Hepatocyte (in vitro differentiated cells): ENCODE measurements around the gene TRIP12. TPM values are rescaled to one million over a fixed set of nuclear protein-coding genes. Genes with fewer than 3 reads are reported as not detected.

ENCODE experiments used
- DNase-seq: peaks from one replicate; pipeline ENCODE4 v3.0.0-alpha.2; 2016; ENCODE audit warnings: low spot score
- H2AFZ ChIP-seq: fragments of 200-600 bp; sonication (generic); 2 replicates; pipeline ENCODE4 v1.6.0; 2016; ENCODE audit warnings: antibody characterized with exemption, mild to moderate bottlenecking
- H3K27ac ChIP-seq: fragments of 200-600 bp; sonication (generic); 2 replicates; pipeline ENCODE4 v1.5.1; 2016; ENCODE audit warnings: mild to moderate bottlenecking
- H3K27me3 ChIP-seq: fragments of 200-600 bp; sonication (generic); 2 replicates; pipeline ENCODE4 v1.6.1; 2016
- H3K36me3 ChIP-seq: fragments of 200-600 bp; sonication (generic); replicated peaks from 2 replicates; pipeline ENCODE4 v1.5.1; 2016; ENCODE audit warnings: low read depth; ENCODE audit not compliant: insufficient read depth
- H3K4me1 ChIP-seq: fragments of 200-600 bp; sonication (generic); 2 replicates; pipeline ENCODE4 v1.5.1; 2016; ENCODE audit warnings: mild to moderate bottlenecking, moderate library complexity; ENCODE audit not compliant: insufficient read depth
- H3K4me2 ChIP-seq: fragments of 200-600 bp; sonication (generic); 2 replicates; pipeline ENCODE4 v1.6.0; 2016
- H3K4me3 ChIP-seq: fragments of 200-600 bp; sonication (generic); 2 replicates; pipeline ENCODE4 v1.5.1; 2016; ENCODE audit warnings: mild to moderate bottlenecking
- H3K79me2 ChIP-seq: fragments of 200-600 bp; sonication (generic); 2 replicates; pipeline ENCODE4 v1.6.0; 2017; ENCODE audit warnings: mild to moderate bottlenecking
- H3K9me2 ChIP-seq: fragments of 200-600 bp; sonication (generic); replicated peaks from 2 replicates; pipeline ENCODE4 v1.6.0; 2017; ENCODE audit warnings: mild to moderate bottlenecking; ENCODE audit not compliant: insufficient read depth
- H3K9me3 ChIP-seq: fragments of 200-600 bp; sonication (generic); 2 replicates; pipeline ENCODE4 v1.5.1; 2016; ENCODE audit warnings: low read depth, mild to moderate bottlenecking
- H4K20me1 ChIP-seq: fragments of 200-600 bp; sonication (generic); 2 replicates; pipeline ENCODE4 v1.6.0; 2016; ENCODE audit warnings: mild to moderate bottlenecking; ENCODE audit not compliant: insufficient read depth, poor library complexity, severe bottlenecking
- EZH2 ChIP-seq: fragments of 200-600 bp; sonication (generic); IDR thresholded peaks from 2 replicates; pipeline ENCODE4 v1.6.1; 2016; ENCODE audit warnings: antibody characterized with exemption, mild to moderate bottlenecking, borderline replicate concordance
- EZH2phosphoT487 ChIP-seq: fragments of 200-600 bp; sonication (generic); IDR thresholded peaks from one replicate; pipeline ENCODE4 v1.6.1; 2018; ENCODE audit warnings: antibody characterized with exemption, mild to moderate bottlenecking, low read depth, moderate library complexity; ENCODE audit not compliant: unreplicated experiment, severe bottlenecking
- WGBS: methylation state at CpG from one replicate; pipeline ENCODE4 v1.1.6; 2016; ENCODE audit warnings: low lambda C conversion rate; ENCODE audit errors: missing lambda C conversion rate; 5-methylcytosine and 5-hydroxymethylcytosine counted together
- polyA plus RNA-seq: library from polyadenylated mRNA; unstranded; fragments of >200 nt; fragmentation: Nextera tagmentation; extraction: Ambion mirVana; gene quantifications from 2 replicates; pipeline ENCODE4 v1.2.1, GENCODE V29; 2016
- total RNA-seq: library from RNA; depleted of rRNA; stranded (reverse); fragments of >200 nt; gene quantifications from 2 replicates; pipeline ENCODE4 v1.2.3, GENCODE V29; 2014
- TF ChIP-seq, protein P1 (sequence below): fragments of 200-600 bp; sonication (generic); IDR thresholded peaks from 2 replicates; pipeline ENCODE4 v1.5.1; 2016; ENCODE audit warnings: antibody characterized with exemption, mild to moderate bottlenecking; ENCODE audit not compliant: poor library complexity

Gene TRIP12
- total and polyA plus RNA-seq, 2 experiments from 2014 or later: 40.7 to 136 TPM

GRCh38 chr2:229869226-229869625, 52.6 kb downstream of the TRIP12 start:
- Histone ChIP-seq H3K4me2 (no peak overlapping the region), H3K79me2 (peaks cover 98% of the 10 kb centered on the region), H3K27me3 (no peaks in the 10 kb centered on the region), H3K36me3 (no peaks in the 10 kb centered on the region), H4K20me1 (peaks cover 82% of the 10 kb centered on the region), H2AFZ (no peak overlapping the region), H3K4me1 (peaks cover 11% of the 10 kb centered on the region), H3K4me3 (no peak overlapping the region), H3K9me3 (no peaks in the 10 kb centered on the region), H3K9me2 (no peaks in the 10 kb centered on the region), H3K27ac (no peak overlapping the region)
- TF ChIP-seq, protein P1, sequence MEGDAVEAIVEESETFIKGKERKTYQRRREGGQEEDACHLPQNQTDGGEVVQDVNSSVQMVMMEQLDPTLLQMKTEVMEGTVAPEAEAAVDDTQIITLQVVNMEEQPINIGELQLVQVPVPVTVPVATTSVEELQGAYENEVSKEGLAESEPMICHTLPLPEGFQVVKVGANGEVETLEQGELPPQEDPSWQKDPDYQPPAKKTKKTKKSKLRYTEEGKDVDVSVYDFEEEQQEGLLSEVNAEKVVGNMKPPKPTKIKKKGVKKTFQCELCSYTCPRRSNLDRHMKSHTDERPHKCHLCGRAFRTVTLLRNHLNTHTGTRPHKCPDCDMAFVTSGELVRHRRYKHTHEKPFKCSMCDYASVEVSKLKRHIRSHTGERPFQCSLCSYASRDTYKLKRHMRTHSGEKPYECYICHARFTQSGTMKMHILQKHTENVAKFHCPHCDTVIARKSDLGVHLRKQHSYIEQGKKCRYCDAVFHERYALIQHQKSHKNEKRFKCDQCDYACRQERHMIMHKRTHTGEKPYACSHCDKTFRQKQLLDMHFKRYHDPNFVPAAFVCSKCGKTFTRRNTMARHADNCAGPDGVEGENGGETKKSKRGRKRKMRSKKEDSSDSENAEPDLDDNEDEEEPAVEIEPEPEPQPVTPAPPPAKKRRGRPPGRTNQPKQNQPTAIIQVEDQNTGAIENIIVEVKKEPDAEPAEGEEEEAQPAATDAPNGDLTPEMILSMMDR: no peak
- no peak for TF ChIP-seq EZH2phosphoT487
- no peak for TF ChIP-seq EZH2
- 85% methylated on average over 3 of the region's 3 CpGs for WGBS
- DNase-seq: no peak

DNA sequence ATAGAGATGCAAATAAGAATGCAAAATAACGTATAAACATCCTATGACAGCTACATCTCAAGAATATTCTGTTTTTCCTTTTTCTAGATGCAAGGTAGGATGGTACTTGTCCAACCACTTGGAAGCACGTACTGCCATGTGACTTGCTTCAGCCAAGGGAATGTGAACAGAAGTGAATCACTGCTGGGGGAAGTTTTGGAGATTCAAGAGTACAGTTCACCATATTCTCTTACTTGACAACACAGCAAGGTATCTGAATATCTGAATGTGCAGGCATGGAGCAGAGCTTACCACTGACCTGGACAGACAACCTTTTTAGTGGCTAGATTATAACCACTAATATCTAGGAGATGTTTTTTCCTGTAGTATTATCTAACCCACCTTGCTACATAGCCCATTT, 53.0 kb downstream of the TRIP12 start:
- no peaks in the 10 kb centered on the region for H3K9me2 ChIP-seq
- H2AFZ ChIP-seq: no peak overlapping the region
- H3K9me3 ChIP-seq: no peaks in the 10 kb centered on the region
- H3K4me1 ChIP-seq: peaks cover 11% of the 10 kb centered on the region
- no peak overlapping the region for H3K4me2 ChIP-seq
- WGBS: 94% methylated on average over 2 of the region's 2 CpGs
- DNase-seq: no peak
- H3K27me3 ChIP-seq: no peaks in the 10 kb centered on the region
- H3K27ac ChIP-seq: no peak overlapping the region
- H3K79me2 ChIP-seq: peaks cover 99% of the 10 kb centered on the region
- H3K36me3 ChIP-seq: no peaks in the 10 kb centered on the region
- no peak for TF ChIP-seq EZH2phosphoT487
- no peak for TF ChIP-seq EZH2
- TF ChIP-seq, protein P1: no peak
- peaks cover 85% of the 10 kb centered on the region for H4K20me1 ChIP-seq
- no peak overlapping the region for H3K4me3 ChIP-seq

- Histone ChIP-seq H3K36me3 (no peaks in the 10 kb centered on the region), H3K9me2 (no peaks in the 10 kb centered on the region), H3K9me3 (no peaks in the 10 kb centered on the region), H3K27ac (no peak overlapping the region), H3K79me2 (peaks cover 99% of the 10 kb centered on the region), H4K20me1 (peaks cover 70% of the 10 kb centered on the region), H3K27me3 (no peaks in the 10 kb centered on the region), H2AFZ (no peak overlapping the region), H3K4me2 (no peak overlapping the region), H3K4me3 (no peak overlapping the region), H3K4me1 (no peaks in the 10 kb centered on the region)
- 95% methylated on average over 2 of the region's 2 CpGs for WGBS
- no peak for DNase-seq
- TF ChIP-seq, protein P1: no peak
- TF ChIP-seq EZH2phosphoT487 (no peak), EZH2 (no peak)
Measured at GRCh38 chr2:229865033-229865432, 56.8 kb downstream of the TRIP12 start.

- Histone ChIP-seq H3K27ac (no peak overlapping the region), H3K9me2 (no peaks in the 10 kb centered on the region), H3K79me2 (peaks cover 78% of the 10 kb centered on the region), H3K4me1 (no peaks in the 10 kb centered on the region), H3K4me2 (no peak overlapping the region), H3K4me3 (no peak overlapping the region), H4K20me1 (peaks cover 45% of the 10 kb centered on the region), H3K9me3 (no peaks in the 10 kb centered on the region), H2AFZ (no peak overlapping the region), H3K36me3 (no peaks in the 10 kb centered on the region), H3K27me3 (no peaks in the 10 kb centered on the region)
- TF ChIP-seq EZH2 (no peak), EZH2phosphoT487 (no peak)
- TF ChIP-seq, protein P1: no peak
- DNase-seq: no peak
Measured at GRCh38 chr2:229861431-229861830, 60.4 kb downstream of the TRIP12 start.
